Activated CD8-positive, alpha-beta memory T cell treated with anti-CD3 and anti-CD28 coated beads, Interleukin-2, amount 10 ng/mL, durations not matched to agents 7 days and 5 days (primary cell): ENCODE measurements around the gene FOSL2. TPM values are rescaled to one million over a fixed set of nuclear protein-coding genes. Genes with fewer than 3 reads are reported as not detected.

Experiments
- total RNA-seq, 2 experiments: library from RNA; stranded (reverse); gene quantifications; one replicate each; pipeline ENCODE4 v1.2.3, GENCODE V29; 2021

The FOSL2 gene
- total RNA-seq, 2 experiments from 2014 or later = 56.2 to 75.7 TPM

Other genes with a start within 250 kb of the FOSL2 start
- 1 to 10 TPM in 1 of 2 experiments, under 1 TPM in 1; 0.67 to 1.2 TPM for gene PLB1, start 103.2 kb downstream of the FOSL2 start, total RNA-seq